Measurements from ENCODE around the gene FRMD4A.

Gene FRMD4A

GRCh38 chr10:13970957-13971353 lies 359.8 kb downstream of the FRMD4A start:
- Histone ChIP-seq H3K27ac (replicated peaks; ENCODE audit: low read length) (no peak overlapping the region), H3K4me3 (ENCODE audit: low read length in 2 of 2) (peak overlapping the region in 1 of 2 donors; percentile 69), H3K9ac (ENCODE audit: low read depth, low read length, poor library complexity) (peak overlapping the region; percentile 65), H3K4ac (ENCODE audit: low read length) (no peak overlapping the region), H3K4me2 (ENCODE audit: insufficient read depth, low read length, poor library complexity, severe bottlenecking) (no peak overlapping the region), H2AFZ (ENCODE audit: low read length) (no peak overlapping the region), H4K8ac (ENCODE audit: low read depth, low read length) (no peak overlapping the region), H3K14ac (ENCODE audit: low read length) (no peak overlapping the region), H3K18ac (ENCODE audit: low read length) (peak overlapping the region; percentile 78), H2BK120ac (ENCODE audit: low read depth, low read length) (no peak overlapping the region), H3K79me1 (ENCODE audit: low read depth, low read length) (no peaks in the 10 kb centered on the region), H2BK5ac (ENCODE audit: low read length) (peak overlapping the region; percentile 54), H2BK12ac (ENCODE audit: low read length) (peak overlapping the region; percentile 8), H3K27me3 (ENCODE audit: control insufficient read depth in 3 of 3, insufficient read depth in 3 of 3, low read depth in 1 of 3, low read length in 3 of 3) (no peaks in the 10 kb centered on the region), H4K91ac (ENCODE audit: low read depth, low read length, poor library complexity) (no peak overlapping the region), H3K36me3 (replicated peaks in 1 of 2; ENCODE audit: control insufficient read depth in 2 of 2, insufficient read depth in 2 of 2, low read length in 2 of 2) (no peaks in the 10 kb centered on the region), H3K9me3 (replicated peaks in 1 of 2; ENCODE audit: control insufficient read depth in 2 of 2, insufficient read depth in 1 of 2, low read depth in 1 of 2, low read length in 2 of 2) (peaks cover 0 to 2% of the 10 kb centered on the region in 2 donors), H3K23ac (ENCODE audit: low read depth, low read length, poor library complexity) (peak overlapping the region; percentile 86), H2AK5ac (ENCODE audit: low read depth, low read length) (no peak overlapping the region), H2BK15ac (ENCODE audit: low read length) (peak overlapping the region; percentile 23), H3K4me1 (ENCODE audit: control insufficient read depth in 2 of 2, insufficient read depth in 1 of 2, low read depth in 1 of 2, low read length in 2 of 2) (peaks cover 0 to 17% of the 10 kb centered on the region in 2 donors)
- WGBS, 2 donors (ENCODE audit: extremely low coverage in 2 of 2, insufficient read length in 2 of 2, insufficient replicate concordance in 1 of 2) = no CpG with 5 or more reads among the region's 12 CpGs
- no peak for DNase-seq (ENCODE audit: low spot score)

GRCh38 chr10:13970236-13970956 lies 360.3 kb downstream of the FRMD4A start:
- H3K27me3 ChIP-seq (ENCODE audit: control insufficient read depth in 3 of 3, insufficient read depth in 3 of 3, low read depth in 1 of 3, low read length in 3 of 3) = no peaks in the 10 kb centered on the region
- WGBS, 2 donors (ENCODE audit: extremely low coverage in 2 of 2, insufficient read length in 2 of 2, insufficient replicate concordance in 1 of 2) = no CpG with 5 or more reads among the region's 18 CpGs

GRCh38 chr10:13969792-13970140 lies 361.0 kb downstream of the FRMD4A start:
- H3K4me2 ChIP-seq (ENCODE audit: insufficient read depth, low read length, poor library complexity, severe bottlenecking) = no peak overlapping the region
- H4K91ac ChIP-seq (ENCODE audit: low read depth, low read length, poor library complexity) = no peak overlapping the region
- H3K36me3 ChIP-seq (replicated peaks in 1 of 2; ENCODE audit: control insufficient read depth in 2 of 2, insufficient read depth in 2 of 2, low read length in 2 of 2) = no peaks in the 10 kb centered on the region
- no peak overlapping the region for H2BK120ac ChIP-seq (ENCODE audit: low read depth, low read length)
- H3K4me1 ChIP-seq (ENCODE audit: control insufficient read depth in 2 of 2, insufficient read depth in 1 of 2, low read depth in 1 of 2, low read length in 2 of 2) = peaks cover 0 to 17% of the 10 kb centered on the region in 2 donors
- H2AK5ac ChIP-seq (ENCODE audit: low read depth, low read length) = no peak overlapping the region
- no peak overlapping the region for H3K9ac ChIP-seq (ENCODE audit: low read depth, low read length, poor library complexity)
- H4K8ac ChIP-seq (ENCODE audit: low read depth, low read length) = no peak overlapping the region
- no peak for DNase-seq (ENCODE audit: low spot score)
- no peak overlapping the region for H2BK5ac ChIP-seq (ENCODE audit: low read length)
- no peaks in the 10 kb centered on the region for H3K27me3 ChIP-seq (ENCODE audit: control insufficient read depth in 3 of 3, insufficient read depth in 3 of 3, low read depth in 1 of 3, low read length in 3 of 3)
- H3K4ac ChIP-seq (ENCODE audit: low read length) = no peak overlapping the region
- H3K9me3 ChIP-seq (replicated peaks in 1 of 2; ENCODE audit: control insufficient read depth in 2 of 2, insufficient read depth in 1 of 2, low read depth in 1 of 2, low read length in 2 of 2) = peaks cover 0 to 2% of the 10 kb centered on the region in 2 donors
- no peak overlapping the region for H2AFZ ChIP-seq (ENCODE audit: low read length)
- no CpG with 5 or more reads among the region's 3 CpGs for WGBS, 2 donors (ENCODE audit: extremely low coverage in 2 of 2, insufficient read length in 2 of 2, insufficient replicate concordance in 1 of 2)
- H3K23ac ChIP-seq (ENCODE audit: low read depth, low read length, poor library complexity) = no peak overlapping the region
- H3K27ac ChIP-seq (replicated peaks; ENCODE audit: low read length) = no peak overlapping the region
- H3K18ac ChIP-seq (ENCODE audit: low read length) = peak overlapping the region; percentile 6
- H3K79me1 ChIP-seq (ENCODE audit: low read depth, low read length) = no peaks in the 10 kb centered on the region
- no peak overlapping the region for H3K14ac ChIP-seq (ENCODE audit: low read length)
- no peak overlapping the region for H3K4me3 ChIP-seq (ENCODE audit: low read length in 2 of 2)
- H2BK15ac ChIP-seq (ENCODE audit: low read length) = no peak overlapping the region
- H2BK12ac ChIP-seq (ENCODE audit: low read length) = no peak overlapping the region

More at GRCh38 chr10:13970236-13970956, 360.3 kb downstream of the FRMD4A start:
- Histone ChIP-seq H2BK15ac (ENCODE audit: low read length) (peak overlapping the region; percentile 23), H2BK12ac (ENCODE audit: low read length) (no peak overlapping the region), H4K91ac (ENCODE audit: low read depth, low read length, poor library complexity) (no peak overlapping the region), H3K9ac (ENCODE audit: low read depth, low read length, poor library complexity) (no peak overlapping the region), H3K18ac (ENCODE audit: low read length) (peak overlapping the region; percentile 69), H3K27ac (replicated peaks; ENCODE audit: low read length) (no peak overlapping the region), H3K79me1 (ENCODE audit: low read depth, low read length) (no peaks in the 10 kb centered on the region), H4K8ac (ENCODE audit: low read depth, low read length) (no peak overlapping the region), H2AK5ac (ENCODE audit: low read depth, low read length) (peak overlapping the region; percentile 18), H2BK5ac (ENCODE audit: low read length) (peak overlapping the region; percentile 54), H3K14ac (ENCODE audit: low read length) (no peak overlapping the region), H3K4ac (ENCODE audit: low read length) (no peak overlapping the region), H2AFZ (ENCODE audit: low read length) (no peak overlapping the region), H3K23ac (ENCODE audit: low read depth, low read length, poor library complexity) (no peak overlapping the region), H3K4me3 (ENCODE audit: low read length in 2 of 2) (no peak overlapping the region), H3K4me1 (ENCODE audit: control insufficient read depth in 2 of 2, insufficient read depth in 1 of 2, low read depth in 1 of 2, low read length in 2 of 2) (peaks cover 0 to 17% of the 10 kb centered on the region in 2 donors), H3K9me3 (replicated peaks in 1 of 2; ENCODE audit: control insufficient read depth in 2 of 2, insufficient read depth in 1 of 2, low read depth in 1 of 2, low read length in 2 of 2) (peaks cover 0 to 2% of the 10 kb centered on the region in 2 donors), H3K36me3 (replicated peaks in 1 of 2; ENCODE audit: control insufficient read depth in 2 of 2, insufficient read depth in 2 of 2, low read length in 2 of 2) (no peaks in the 10 kb centered on the region), H3K4me2 (ENCODE audit: insufficient read depth, low read length, poor library complexity, severe bottlenecking) (no peak overlapping the region), H2BK120ac (ENCODE audit: low read depth, low read length) (no peak overlapping the region)
- no peak for DNase-seq (ENCODE audit: low spot score)

- no peak overlapping the region for H3K14ac ChIP-seq (ENCODE audit: low read length)
- no peak for DNase-seq (ENCODE audit: low spot score)
- no CpG with 5 or more reads among the region's 12 CpGs for WGBS, 2 donors (ENCODE audit: extremely low coverage in 2 of 2, insufficient read length in 2 of 2, insufficient replicate concordance in 1 of 2)
- no peak overlapping the region for H2BK12ac ChIP-seq (ENCODE audit: low read length)
- no peaks in the 10 kb centered on the region for H3K36me3 ChIP-seq (replicated peaks in 1 of 2; ENCODE audit: control insufficient read depth in 2 of 2, insufficient read depth in 2 of 2, low read length in 2 of 2)
- H2AK5ac ChIP-seq (ENCODE audit: low read depth, low read length) = peak overlapping the region; percentile 20
- H3K9me3 ChIP-seq (replicated peaks in 1 of 2; ENCODE audit: control insufficient read depth in 2 of 2, insufficient read depth in 1 of 2, low read depth in 1 of 2, low read length in 2 of 2) = peaks cover 0 to 2% of the 10 kb centered on the region in 2 donors
- no peak overlapping the region for H4K8ac ChIP-seq (ENCODE audit: low read depth, low read length)
- no peak overlapping the region for H4K91ac ChIP-seq (ENCODE audit: low read depth, low read length, poor library complexity)
- H2BK120ac ChIP-seq (ENCODE audit: low read depth, low read length) = no peak overlapping the region
- H2BK15ac ChIP-seq (ENCODE audit: low read length) = peak overlapping the region; percentile 6
- no peak overlapping the region for H3K27ac ChIP-seq (replicated peaks; ENCODE audit: low read length)
- peaks cover 0 to 17% of the 10 kb centered on the region in 2 donors for H3K4me1 ChIP-seq (ENCODE audit: control insufficient read depth in 2 of 2, insufficient read depth in 1 of 2, low read depth in 1 of 2, low read length in 2 of 2)
- no peaks in the 10 kb centered on the region for H3K79me1 ChIP-seq (ENCODE audit: low read depth, low read length)
- no peak overlapping the region for H3K4me2 ChIP-seq (ENCODE audit: insufficient read depth, low read length, poor library complexity, severe bottlenecking)
- H3K23ac ChIP-seq (ENCODE audit: low read depth, low read length, poor library complexity) = no peak overlapping the region
- peak overlapping the region; percentile 73 for H3K18ac ChIP-seq (ENCODE audit: low read length)
- H3K4me3 ChIP-seq (ENCODE audit: low read length in 2 of 2) = no peak overlapping the region
- H2AFZ ChIP-seq (ENCODE audit: low read length) = no peak overlapping the region
- no peak overlapping the region for H2BK5ac ChIP-seq (ENCODE audit: low read length)
- H3K27me3 ChIP-seq (ENCODE audit: control insufficient read depth in 3 of 3, insufficient read depth in 3 of 3, low read depth in 1 of 3, low read length in 3 of 3) = no peaks in the 10 kb centered on the region
- H3K4ac ChIP-seq (ENCODE audit: low read length) = no peak overlapping the region
- no peak overlapping the region for H3K9ac ChIP-seq (ENCODE audit: low read depth, low read length, poor library complexity)
These were observed 361.5 kb downstream of the FRMD4A start for GRCh38 chr10:13969118-13969791.

All from neuronal stem cell (in vitro differentiated cells).